Endometrial microvascular endothelial cells (primary cell): Measurements from ENCODE around the gene NRDE2. TPM values are rescaled to one million over a fixed set of nuclear protein-coding genes. Genes with fewer than 3 reads are reported as not detected.
"Not testable (repeated sequence)": the region's sequence is repeated elsewhere in the genome, so short reads cannot be mapped to it uniquely, and the experiment has no call there.

Source experiments
- in situ Hi-C: cut with HindIII; loops from 2 replicates; pipeline ENCODE4 v1.10.0; 2017; ENCODE audit warnings: low sequenced_read_pairs, low pct_unique_long_range_greater_than_20kb; ENCODE audit errors: inconsistent ontology term
- total RNA-seq: library from RNA; depleted of rRNA; stranded (reverse); fragments of >200 nt; gene quantifications from one replicate; pipeline ENCODE4 v1.2.3, GENCODE V29; 2015; ENCODE audit errors: inconsistent ontology term

Gene NRDE2
- total RNA-seq, 1 donor from 2014 or later = 7.5 TPM

- in situ Hi-C loops = no loop called here
Observed at GRCh38 chr14:90348270-90348669, 16.5 kb upstream of the NRDE2 start.

GRCh38 chr14:90345239-90345557 is 13.5 kb upstream of the NRDE2 start:
- in situ Hi-C loops = no loop called here

DNA sequence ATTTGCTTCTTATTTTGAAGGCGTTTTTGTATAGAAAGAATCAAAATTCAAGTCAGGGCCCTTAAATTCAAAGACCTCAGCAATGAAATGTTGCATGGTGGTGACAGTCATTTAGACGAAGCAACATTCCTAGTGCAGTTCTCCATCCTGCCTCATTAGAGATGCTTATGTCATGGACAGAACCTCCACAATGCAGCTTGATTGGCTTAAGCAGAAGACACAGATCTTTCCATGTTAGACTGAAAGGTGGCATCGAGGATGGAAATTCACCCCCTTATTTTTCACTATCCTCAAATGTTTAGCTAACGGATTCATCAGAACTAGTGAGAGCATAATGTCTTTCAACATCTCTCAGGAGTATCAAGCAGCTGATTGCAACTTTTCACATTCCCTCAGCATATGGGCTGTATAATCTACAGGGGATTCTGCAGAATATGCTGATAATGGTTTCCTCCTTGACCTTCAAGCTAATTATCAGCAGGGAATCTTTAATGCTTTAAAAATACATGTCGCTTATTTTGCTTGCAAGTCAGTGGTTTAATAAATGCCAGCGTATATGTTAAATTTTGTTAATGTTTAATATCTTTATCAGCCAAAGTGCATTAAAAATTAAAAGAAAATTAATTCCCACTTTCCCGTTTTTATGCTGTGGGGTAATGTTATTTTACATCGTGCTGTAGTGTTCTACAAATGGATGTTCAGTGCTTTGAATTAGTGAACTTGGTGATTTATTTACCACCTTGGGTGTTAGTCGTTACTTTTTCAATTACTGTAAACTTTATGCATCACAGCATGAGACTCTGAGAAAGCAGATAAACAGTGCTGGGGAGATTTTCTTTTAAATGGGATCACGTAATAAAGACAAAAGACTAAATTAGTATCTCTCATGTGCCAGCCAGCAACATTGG is 12.8 kb upstream of the NRDE2 start:
- in situ Hi-C loops = no loop called here

DNA sequence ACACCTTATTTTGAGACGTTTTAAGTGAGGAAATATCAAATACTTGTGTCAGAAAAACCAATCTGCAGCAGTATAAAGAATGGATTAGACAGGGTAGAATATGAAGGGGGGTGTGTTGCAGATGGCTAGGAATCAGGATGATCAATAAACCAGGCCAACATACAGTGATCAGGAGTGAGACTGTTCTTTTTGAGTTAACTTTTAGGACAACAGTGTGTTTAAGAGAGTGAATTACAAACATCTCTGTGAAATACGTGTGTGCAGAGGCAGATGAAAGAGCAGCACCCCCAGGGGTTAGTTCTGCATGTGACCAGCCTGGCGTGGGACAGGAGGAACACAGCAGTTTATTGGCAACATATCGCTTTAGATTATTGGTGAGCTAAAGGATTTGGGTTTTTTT is 10.6 kb upstream of the NRDE2 start:
- in situ Hi-C loops = no loop called here

DNA sequence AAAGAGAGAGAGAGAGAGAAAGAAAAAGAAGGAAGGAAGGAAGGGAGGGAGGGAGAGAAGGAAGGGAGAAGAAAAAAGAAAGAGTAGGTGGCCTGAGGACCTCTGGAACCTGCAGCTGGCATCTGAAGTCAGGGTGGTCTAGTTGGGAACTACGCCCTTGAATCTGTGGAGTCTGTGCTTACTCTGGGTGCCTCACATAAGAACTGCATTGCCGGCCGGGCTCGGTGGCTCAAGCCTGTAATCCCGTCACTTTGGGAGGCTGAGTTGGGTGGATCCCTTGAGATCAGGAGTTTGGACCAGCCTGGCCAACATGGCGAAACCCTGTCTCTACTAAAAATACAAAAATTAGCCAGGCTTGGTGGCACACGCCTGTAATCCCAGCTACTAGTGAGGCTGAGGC is 10.0 kb upstream of the NRDE2 start:
- in situ Hi-C loops = no loop called here

- in situ Hi-C loops = not testable (repeated sequence)
Observed at GRCh38 chr14:90341232-90341631, 9.5 kb upstream of the NRDE2 start.

- in situ Hi-C loops = no loop called here
Observed at GRCh38 chr14:90336985-90337384, 5.2 kb upstream of the NRDE2 start.

GRCh38 chr14:90336401-90336800 is 4.7 kb upstream of the NRDE2 start:
- in situ Hi-C loops = no loop called here

GRCh38 chr14:90332271-90332584 is 487 bp upstream of the NRDE2 start:
- in situ Hi-C loops = no loop called here

GRCh38 chr14:90330203-90331196 is 1.2 kb downstream of the NRDE2 start:
- in situ Hi-C loops = no loop called here

- in situ Hi-C loops = no loop called here
Observed at GRCh38 chr14:90321891-90322290, 9.8 kb downstream of the NRDE2 start.

DNA sequence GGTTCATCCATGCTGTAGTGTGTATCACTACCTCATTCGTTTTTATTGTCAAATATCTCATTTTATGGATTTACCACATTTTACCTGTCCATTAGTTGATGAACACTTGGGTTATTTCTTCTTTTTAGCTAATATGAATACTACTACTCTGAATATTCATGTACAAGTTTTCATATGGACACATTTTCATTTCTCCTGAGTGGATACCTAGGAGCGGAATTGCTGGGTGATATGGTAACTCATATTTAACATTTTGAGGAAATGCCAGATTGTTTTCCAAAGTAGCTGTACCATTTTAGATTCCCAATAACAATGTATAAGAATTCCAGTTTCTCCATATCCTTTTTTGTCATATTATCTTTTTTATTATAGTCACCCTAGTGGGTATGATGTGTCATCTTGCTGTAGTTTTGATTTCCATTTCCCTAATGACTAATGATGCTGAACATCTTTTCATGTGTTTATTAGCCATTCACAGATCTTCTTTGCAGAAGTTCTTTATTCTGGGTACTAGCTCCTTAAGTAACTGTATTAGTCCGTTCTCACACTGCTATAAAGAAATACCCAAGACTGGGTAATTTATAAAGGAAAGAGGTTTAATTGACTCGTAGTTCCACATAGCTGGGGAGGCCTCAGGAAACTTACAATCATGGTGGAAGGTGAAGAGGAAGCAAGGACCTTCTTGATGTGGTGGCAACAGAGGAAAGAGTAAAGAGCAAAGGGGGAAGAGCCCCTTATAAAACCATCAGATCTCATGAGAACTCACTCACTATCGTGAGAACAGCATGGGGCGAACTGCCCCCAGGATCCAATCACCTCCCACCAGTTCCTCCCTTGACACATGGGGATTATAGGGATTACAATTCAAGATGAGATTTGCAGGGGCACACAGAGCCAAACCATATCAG is 11.9 kb downstream of the NRDE2 start:
- in situ Hi-C loops = no loop called here

- in situ Hi-C loops = no loop called here
Observed at GRCh38 chr14:90319173-90319572, 12.6 kb downstream of the NRDE2 start.

GRCh38 chr14:90318016-90318415 is 13.7 kb downstream of the NRDE2 start:
- in situ Hi-C loops = no loop called here

- in situ Hi-C loops = no loop called here
Observed at GRCh38 chr14:90317286-90317685, 14.5 kb downstream of the NRDE2 start.

DNA sequence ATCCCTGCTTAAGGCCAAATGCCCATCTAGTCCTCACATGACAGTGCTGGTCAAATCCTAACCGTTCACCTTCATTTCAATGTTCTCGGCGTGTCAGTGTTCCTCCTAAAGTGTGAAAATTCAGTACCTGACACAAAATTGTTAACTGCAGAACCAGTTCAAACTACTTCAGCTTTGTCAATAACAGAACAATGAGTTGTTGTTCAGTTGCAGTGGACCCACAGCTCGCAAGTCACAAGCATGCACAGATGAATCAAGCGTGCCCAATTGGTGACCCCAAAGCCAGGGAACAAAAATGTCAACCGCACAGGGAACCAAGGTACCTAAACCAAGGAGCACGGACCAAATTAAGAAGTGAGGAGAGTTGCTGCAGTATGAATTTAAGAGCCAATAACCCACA is 23.2 kb downstream of the NRDE2 start:
- in situ Hi-C loops = no loop called here

- in situ Hi-C loops = no loop called here
Observed at GRCh38 chr14:90305176-90305601, 26.6 kb downstream of the NRDE2 start.

- in situ Hi-C loops = no loop called here
Observed at GRCh38 chr14:90304502-90304901, 27.2 kb downstream of the NRDE2 start.

DNA sequence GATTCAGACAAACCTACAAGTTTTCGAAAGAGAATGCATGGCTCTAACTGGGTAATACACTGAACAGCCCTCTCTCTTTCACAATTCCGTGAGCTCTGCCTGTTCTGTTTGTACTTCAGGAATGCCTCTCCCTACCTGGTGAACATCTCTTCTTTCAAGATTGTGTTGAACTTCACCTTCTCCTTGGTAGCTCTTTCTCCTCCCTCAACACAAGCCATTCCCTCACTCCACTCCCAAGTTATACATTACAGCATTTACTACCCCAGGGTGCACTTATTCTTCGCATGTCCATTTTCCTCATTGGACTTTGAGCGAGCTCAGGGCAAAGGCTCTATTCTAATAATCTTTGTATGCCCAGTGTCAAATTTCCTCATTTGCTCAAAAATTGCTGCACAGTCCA is 28.3 kb downstream of the NRDE2 start:
- in situ Hi-C loops = no loop called here
